NOMO-1 treated with DMSO at 0.1 percent for 48 hours (cell line): ENCODE measurements around the gene GRIN1.

Experiments used
- DNase-seq: peaks from one replicate; lab custom pipeline; 2025; ENCODE audit not compliant: unreplicated experiment; lab: John Stamatoyannopoulos, UW

Gene GRIN1

GRCh38 chr9:137176302-137177182 is 37.6 kb downstream of the GRIN1 start:
- DNase-seq, result peak; percentile 30

DNA sequence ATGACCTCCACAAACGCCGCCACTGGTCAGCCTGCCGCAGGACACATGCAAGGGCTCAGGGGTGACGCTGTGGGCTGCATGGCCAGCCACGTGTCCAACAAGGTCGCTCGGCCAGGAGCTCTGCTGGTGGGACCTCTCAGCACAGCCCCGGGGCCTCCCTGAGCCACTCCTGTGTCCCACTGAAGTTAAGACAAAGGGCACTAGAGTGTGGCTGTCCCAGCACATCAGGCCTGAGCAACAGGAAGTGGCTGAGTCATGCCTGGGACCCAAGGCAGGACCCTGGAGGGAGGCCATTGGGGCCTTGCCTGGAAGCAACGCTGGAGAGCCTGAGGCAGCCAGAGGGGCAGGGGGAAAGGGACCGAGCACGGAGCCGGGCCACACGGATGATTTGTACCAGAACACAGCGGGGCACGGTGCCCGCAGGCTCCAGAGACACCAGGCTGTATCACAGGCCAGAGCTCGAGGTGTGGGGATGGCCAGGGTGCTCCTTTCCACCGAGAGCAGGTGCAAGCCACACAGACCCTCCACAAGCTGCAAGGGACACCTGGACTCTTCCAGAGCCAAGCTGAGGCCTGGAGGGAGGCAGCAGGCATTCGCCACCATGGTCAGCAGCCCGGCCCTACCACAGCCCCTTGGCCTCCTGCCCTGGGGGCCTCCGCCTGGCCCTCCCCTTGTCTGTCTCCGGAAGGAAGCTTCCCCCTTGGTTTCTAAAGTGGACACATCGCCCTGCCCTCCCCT is 39.4 kb downstream of the GRIN1 start:
- DNase-seq, result no peak

- no peak for DNase-seq
Measured at GRCh38 chr9:137178939-137179630, 40.1 kb downstream of the GRIN1 start.

DNA sequence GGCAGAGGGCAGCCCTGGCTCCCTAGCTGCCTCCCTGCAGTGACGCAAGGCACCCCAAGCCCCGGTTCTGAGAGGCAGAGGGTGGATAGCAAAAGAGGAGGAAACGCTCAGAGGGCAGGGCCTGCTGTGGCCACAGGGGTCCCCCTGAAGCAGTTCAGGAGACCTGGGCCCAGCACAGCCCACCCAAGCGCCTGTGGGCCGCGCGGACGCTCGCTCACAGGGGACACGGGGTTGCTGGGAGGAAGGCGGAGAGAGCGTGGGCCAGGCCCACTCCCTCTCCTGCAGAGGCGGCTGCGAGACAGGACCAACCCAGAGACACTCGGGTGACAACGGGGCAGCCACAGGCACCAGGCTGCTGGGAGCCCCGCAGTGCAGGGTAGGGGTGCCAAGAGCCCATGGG is 40.8 kb downstream of the GRIN1 start:
- no peak for DNase-seq

DNA sequence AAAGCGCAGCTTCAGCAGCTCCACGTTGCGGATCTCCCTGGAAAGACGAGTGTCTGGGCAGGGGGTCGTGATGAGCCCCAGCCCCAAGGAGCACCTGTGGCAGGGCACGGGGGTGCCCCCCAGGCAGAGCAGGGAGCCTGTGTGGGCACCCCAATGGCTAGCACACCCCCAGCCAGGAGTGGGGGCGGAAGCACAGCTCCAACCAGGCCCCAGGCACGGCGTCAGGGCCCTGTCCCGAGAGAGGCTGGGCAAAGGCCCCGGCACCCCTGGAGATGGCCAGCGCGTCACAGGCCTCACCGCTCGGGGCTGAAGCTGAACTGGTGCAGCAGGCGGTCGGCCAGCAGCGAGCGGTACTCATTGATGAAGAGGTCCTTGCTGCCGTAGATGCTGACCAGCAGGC is 41.5 kb downstream of the GRIN1 start:
- no peak for DNase-seq

- no peak for DNase-seq
Measured at GRCh38 chr9:137181680-137182079, 42.7 kb downstream of the GRIN1 start.

DNA sequence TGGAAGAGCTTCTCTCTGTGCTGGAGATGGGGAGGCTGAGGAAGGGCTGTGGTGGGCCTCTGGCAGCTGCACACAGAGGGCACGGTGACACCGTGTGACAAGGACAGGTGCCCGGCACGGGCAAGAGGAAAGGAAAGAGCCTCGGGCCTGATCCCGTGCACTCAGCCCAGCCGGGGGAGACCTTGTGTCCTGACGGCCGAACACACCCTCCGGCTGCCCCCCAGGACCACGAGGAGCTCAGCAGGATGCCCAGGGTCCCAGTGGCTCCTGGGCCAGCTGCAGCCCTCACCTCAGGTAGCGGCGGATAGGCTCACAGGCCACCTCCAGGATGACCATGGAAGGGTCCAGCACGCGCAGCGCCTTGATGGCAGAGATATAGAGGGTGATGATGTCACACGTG is 43.9 kb downstream of the GRIN1 start:
- no peak for DNase-seq

GRCh38 chr9:137183980-137184595 is 45.1 kb downstream of the GRIN1 start:
- DNase-seq, result no peak

DNA sequence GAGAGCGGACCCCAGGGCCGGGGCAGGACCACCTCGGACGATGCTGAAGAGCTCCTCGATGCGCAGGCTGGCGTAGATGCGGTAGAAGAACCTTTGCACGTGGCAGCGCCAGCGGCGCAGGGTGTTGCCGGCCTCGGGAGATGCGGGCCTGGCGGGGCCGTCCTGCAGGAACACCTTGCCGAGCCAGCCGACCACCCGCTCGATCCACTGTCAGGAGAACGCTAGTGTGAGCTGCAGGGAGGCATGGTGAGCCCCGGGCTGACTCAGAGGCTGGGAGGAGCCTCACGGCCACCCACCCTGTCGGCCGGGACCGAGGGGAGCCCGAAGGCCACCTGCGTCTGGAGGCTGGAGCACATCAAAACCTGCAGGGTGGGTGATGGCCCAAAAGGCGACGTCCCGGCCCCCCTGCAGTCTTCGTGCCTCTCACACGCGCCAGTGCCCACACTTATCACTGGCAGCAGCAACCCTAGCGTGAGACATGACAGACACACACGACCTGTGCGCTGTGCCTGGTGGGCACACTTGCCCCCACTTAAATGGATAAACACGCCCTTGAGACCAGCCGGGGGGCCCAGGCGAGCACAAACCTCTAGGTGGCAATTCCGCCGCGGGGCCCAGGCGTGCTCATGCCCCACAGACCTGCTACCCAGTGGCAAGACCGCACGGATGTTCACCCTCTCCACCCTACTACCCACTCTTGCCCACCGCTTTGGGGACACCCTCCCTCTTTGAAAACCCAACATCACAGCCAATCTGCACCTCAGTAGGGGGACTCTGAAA is 46.1 kb downstream of the GRIN1 start:
- DNase-seq, result no peak

DNA sequence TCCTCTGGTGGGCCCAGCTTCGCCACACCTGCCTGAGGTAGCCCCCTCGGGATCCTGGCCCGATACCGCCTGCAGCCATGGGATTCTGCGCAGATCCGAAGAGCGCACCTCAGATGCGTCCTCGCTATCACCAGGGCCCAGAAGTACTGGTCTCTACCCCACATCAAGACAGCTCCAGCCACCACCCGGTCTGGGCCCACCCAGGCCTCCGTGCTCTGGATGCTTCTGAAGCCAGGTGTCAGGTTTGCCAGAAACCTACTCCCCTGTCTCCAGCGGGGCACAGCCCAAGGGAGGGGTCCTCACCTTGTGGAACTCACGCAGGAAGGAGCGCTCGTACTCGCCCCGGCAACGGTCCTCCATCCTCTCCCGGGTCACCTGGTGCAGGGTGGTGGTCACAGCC is 47.0 kb downstream of the GRIN1 start:
- no peak for DNase-seq

- DNase-seq, result no peak
Measured at GRCh38 chr9:137186385-137186784, 47.4 kb downstream of the GRIN1 start.

DNA sequence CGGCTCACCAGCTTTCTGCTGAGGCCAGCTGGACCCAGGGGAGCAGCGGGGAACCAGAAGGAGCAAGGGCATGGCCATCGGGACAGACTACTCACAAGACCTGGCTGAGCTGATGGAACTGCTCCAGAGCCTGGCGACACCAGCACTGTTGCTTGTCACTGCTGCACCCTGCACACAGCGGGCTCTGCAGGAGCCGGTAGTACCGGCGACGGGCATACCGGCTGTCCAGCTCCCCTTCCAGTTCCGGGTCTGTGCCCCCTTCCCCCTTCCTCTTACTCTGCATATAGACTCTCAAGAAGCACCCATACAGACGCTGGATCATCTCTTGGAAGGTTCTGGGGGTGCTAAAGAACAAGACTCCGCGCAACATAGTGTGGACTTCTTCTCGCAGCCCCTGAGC is 48.4 kb downstream of the GRIN1 start:
- no peak for DNase-seq

DNA sequence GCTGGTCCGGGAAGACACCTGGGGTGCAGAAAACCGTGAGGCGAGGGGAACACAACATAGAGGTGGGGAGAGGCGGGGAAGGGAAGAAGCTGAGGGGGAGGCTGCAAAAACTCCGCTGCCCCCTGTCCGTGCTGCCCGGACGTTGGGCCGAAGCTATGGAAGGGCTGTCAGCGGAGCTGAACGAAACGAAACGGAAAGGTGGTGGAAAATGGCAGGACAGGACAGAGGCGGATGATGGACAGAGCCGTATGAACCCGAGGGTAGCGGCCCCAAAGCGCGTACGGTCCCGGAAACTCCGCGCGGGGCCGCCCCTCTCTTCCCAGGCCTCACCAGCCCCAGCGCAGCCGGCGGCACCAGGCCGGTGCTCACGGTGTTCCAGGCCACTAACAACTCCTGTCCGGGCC is 49.1 kb downstream of the GRIN1 start:
- no peak for DNase-seq

GRCh38 chr9:137188490-137189296 is 49.7 kb downstream of the GRIN1 start, which contains the start of the genes ANAPC2 and SSNA1:
Gene ANAPC2 (minus strand): TSS chr9:137188560. CDS start chr9:137188532, 28 bp downstream.
Gene SSNA1 (plus strand): TSS chr9:137188676. CDS start chr9:137188727, 51 bp downstream.
- peak; percentile 90 for DNase-seq

DNA sequence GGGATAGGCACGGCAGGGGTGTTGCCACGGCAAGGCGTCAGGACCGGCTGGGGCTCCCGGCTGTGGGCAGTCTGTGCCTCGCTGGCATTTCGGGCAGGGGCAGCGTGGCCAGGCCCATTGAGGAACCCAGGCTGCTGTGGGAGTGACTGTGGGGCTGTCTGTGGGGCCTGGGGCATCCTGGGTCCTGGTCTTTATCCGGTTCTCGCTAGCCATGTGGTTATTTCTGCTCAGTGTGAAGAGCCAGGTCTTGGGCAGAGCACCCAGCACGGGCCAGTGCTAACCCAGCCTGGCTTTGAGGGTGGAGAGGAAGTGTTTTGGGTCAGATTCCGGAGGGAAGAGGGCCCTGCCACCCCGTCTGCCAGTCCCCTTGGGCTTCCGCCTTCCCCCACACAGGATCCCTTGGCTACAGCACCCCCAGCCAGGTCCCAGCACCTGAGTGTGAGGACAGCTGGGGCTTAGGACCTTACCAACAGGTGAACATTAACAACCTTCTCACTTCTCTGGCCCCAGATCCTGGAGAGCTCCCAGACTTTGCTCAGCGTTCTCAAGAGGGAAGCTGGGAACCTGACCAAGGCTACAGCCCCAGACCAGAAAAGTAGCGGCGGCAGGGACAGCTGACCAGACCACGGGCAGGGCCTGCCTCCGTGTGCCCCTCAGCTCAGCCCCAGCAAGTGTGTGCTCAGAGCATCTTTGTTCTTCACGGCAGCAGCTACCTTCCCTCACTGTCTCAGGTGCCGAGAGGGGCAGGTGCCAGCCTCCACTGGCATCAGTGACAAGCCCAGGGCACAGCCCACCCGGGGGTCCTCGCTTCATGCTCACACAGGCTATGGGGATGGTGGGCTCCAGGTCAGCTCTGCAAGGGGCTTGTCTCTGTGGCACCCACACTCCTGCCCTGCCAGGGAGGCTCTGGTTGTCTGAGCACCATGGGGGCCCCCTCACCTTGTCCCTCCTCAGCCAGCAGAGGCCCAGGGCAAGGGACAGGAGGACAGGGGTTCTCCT is 50.6 kb downstream of the GRIN1 start:
- DNase-seq, result no peak

DNA sequence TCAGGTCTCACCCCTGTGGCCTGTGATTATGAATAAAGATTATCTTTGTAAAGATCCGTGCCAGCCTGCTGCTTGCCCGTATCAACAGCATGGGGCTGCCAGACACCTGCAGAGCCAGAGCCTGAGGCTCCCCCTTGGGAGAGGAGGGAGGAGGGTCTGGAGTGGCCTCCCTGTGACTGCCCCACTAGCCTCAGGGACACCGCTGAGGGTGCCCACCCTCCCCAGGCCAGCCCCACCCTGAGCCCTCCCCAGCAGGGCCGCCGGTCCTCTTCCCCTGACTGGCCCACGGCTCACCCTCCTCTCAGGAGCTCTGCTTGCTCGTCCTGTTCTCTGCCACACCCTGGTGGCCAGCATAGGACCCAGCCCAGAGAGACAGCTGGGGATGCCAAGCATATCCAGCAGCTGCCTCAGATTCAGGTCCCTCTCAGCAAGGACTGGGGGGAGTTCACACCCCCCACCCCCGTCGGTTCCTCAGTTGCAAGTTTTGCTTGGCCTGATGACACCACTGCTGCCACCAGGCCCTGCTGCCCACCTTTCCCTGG is 51.4 kb downstream of the GRIN1 start:
- DNase-seq, result no peak

DNA sequence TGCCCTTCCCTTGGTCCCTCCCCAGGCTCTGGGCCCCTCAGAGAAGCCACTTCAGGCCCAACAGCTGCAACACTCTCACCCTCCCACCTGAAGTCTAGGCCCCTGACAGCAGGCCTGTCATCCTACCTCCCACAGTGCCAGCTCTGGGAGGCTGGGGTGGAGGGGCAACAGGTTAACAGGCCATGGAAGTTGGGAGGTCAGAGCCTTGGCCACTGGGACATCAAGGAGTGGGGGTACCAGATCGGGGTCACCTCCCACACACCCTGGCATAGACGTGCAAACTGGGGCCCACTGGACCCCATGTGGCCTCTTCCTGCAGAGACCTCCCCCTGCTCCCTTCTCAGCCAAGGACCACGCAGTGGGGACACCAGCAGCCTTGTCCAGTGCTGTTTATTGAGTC is 52.3 kb downstream of the GRIN1 start:
- no peak for DNase-seq
